HCT116 (cell line): Measurements from ENCODE around the gene RTTN.

ENCODE experiments used
- CEBPB ChIP-seq: IDR thresholded peaks from 2 replicates; pipeline ENCODE4 v1.6.1; 2012; ENCODE audit warnings: low read depth
- EGR1 ChIP-seq: IDR thresholded peaks from 2 replicates; pipeline ENCODE4 v1.6.1; 2012; ENCODE audit warnings: low read depth
- EZH2 ChIP-seq: fragments of 200-600 bp; sonication (generic); IDR thresholded peaks from 2 replicates; pipeline ENCODE4 v1.6.1; 2017; ENCODE audit warnings: antibody characterized with exemption, mixed run types
- EZH2phosphoT487 ChIP-seq: fragments of 200-600 bp; IDR thresholded peaks from 2 replicates; pipeline ENCODE4 v1.6.1; 2018; ENCODE audit warnings: antibody characterized with exemption, borderline replicate concordance
- POLR2A ChIP-seq: IDR thresholded peaks from 2 replicates; pipeline ENCODE4 v1.7.0; 2011; ENCODE audit warnings: borderline replicate concordance; ENCODE audit not compliant: insufficient read depth, insufficient read length; ENCODE audit errors: extremely low read depth
- POLR2AphosphoS5 ChIP-seq: IDR thresholded peaks from 2 replicates; pipeline ENCODE4 v1.6.1; 2011; ENCODE audit warnings: mild to moderate bottlenecking, low read depth, low read length, moderate library complexity
- ZBTB33 ChIP-seq: IDR thresholded peaks from 2 replicates; pipeline ENCODE4 v1.6.1; 2011; ENCODE audit warnings: mild to moderate bottlenecking, low read length, moderate library complexity; ENCODE audit not compliant: insufficient replicate concordance; ENCODE audit errors: extremely low read depth
- ZNF274 ChIP-seq: fragments of 200-500 bp; sonication (Bioruptor generic); IDR thresholded peaks from 2 replicates; pipeline ENCODE4 v1.6.1; 2014; ENCODE audit warnings: mild to moderate bottlenecking, low read depth, low read length, inconsistent platforms
- TF ChIP-seq, protein P1 (sequence below), 3 experiments: fragments of 200-600 bp in 1 of 3; sonication (generic) in 1 of 3; IDR thresholded peaks in 2 of 3; conservative IDR thresholded peaks in 1 of 3; 2 replicates each; pipeline ENCODE4 v1.5.1; 2012 to 2017; ENCODE audit warnings: low read depth in 2 of 3, low read length in 2 of 3, antibody characterized with exemption in 1 of 3, borderline replicate concordance in 1 of 3, control low read depth in 1 of 3, mild to moderate bottlenecking in 1 of 3, mixed read lengths in 1 of 3, mixed run types in 1 of 3, moderate library complexity in 1 of 3; ENCODE audit not compliant: insufficient read depth in 1 of 3

DNA sequence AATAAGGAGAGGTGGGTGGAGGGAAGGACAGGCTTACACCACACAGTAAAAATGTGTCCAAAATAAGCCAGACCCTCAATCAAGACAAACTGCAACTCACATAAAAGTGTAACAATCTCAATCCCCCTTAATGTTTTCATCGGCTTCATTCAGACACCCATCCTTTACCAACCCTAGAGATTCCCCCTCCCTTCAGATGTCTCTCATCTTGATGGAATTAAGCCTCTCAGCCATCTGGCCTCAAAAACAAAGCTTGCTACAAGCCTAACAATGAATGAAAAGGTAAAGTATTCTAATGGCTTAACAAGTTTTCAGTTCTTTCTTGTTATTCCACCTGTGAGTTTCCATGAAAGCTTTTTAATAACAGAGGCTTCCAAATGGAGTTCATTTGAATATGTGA lies 5.2 kb downstream of the RTTN start:
- TF ChIP-seq, protein P1, sequence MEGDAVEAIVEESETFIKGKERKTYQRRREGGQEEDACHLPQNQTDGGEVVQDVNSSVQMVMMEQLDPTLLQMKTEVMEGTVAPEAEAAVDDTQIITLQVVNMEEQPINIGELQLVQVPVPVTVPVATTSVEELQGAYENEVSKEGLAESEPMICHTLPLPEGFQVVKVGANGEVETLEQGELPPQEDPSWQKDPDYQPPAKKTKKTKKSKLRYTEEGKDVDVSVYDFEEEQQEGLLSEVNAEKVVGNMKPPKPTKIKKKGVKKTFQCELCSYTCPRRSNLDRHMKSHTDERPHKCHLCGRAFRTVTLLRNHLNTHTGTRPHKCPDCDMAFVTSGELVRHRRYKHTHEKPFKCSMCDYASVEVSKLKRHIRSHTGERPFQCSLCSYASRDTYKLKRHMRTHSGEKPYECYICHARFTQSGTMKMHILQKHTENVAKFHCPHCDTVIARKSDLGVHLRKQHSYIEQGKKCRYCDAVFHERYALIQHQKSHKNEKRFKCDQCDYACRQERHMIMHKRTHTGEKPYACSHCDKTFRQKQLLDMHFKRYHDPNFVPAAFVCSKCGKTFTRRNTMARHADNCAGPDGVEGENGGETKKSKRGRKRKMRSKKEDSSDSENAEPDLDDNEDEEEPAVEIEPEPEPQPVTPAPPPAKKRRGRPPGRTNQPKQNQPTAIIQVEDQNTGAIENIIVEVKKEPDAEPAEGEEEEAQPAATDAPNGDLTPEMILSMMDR (IDR thresholded peaks at IDR 0.05 in 2 of 3, conservative IDR thresholded peaks at IDR 0.05 in 1 of 3; ENCODE audit: borderline replicate concordance in 1 of 3, insufficient read depth in 1 of 3, low read depth in 2 of 3, low read length in 2 of 3): no peak
- TF ChIP-seq POLR2AphosphoS5 (no peak), ZBTB33 (no peak), EZH2phosphoT487 (no peak), ZNF274 (no peak), EGR1 (no peak), CEBPB (no peak), EZH2 (no peak), POLR2A (no peak)
